BJ (cell line): ENCODE measurements around the gene UBN1. TPM values are rescaled to one million over a fixed set of nuclear protein-coding genes. Genes with fewer than 3 reads are reported as not detected.

Source experiments
- CTCF ChIA-PET: fragments of 350-600 bp; formaldehyde crosslinking; extraction: SDS; loops from one replicate; lab custom pipeline; 2021; ENCODE audit warnings: antibody characterized with exemption, inconsistent platforms; lab: Yijun Ruan, JAX
- POLR2A ChIA-PET: fragments of 300-600 bp; sonication (Branson Sonifier 250); formaldehyde crosslinking; extraction: SDS; loops from one replicate; lab custom pipeline; 2021; ENCODE audit warnings: antibody characterized with exemption; lab: Charles Lee
- DNase-seq: peaks from one replicate; pipeline ENCODE4 v3.0.0-alpha.2; 2011; ENCODE audit warnings: low read depth
- H3K27me3 ChIP-seq: 2 replicates; pipeline ENCODE4 v1.6.0; 2011; ENCODE audit warnings: low read length; ENCODE audit not compliant: control insufficient read depth, insufficient read depth
- H3K36me3 ChIP-seq: 2 replicates; pipeline ENCODE4 v1.5.1; 2011; ENCODE audit warnings: low read length; ENCODE audit not compliant: control insufficient read depth, insufficient read depth
- H3K4me3 ChIP-seq: 2 replicates; pipeline ENCODE4 v1.5.1; 2011; ENCODE audit warnings: low read depth, mild to moderate bottlenecking, control low read depth, low read length
- CTCF ChIP-seq: IDR thresholded peaks from 2 replicates; pipeline ENCODE4 v1.5.1; 2011; ENCODE audit warnings: low read depth, mild to moderate bottlenecking, control low read depth, inconsistent platforms, low read length, moderate library complexity; ENCODE audit not compliant: insufficient read depth
- polyA plus RNA-seq: library from polyadenylated mRNA; depleted of rRNA; stranded (reverse); fragments of >200 nt; gene quantifications from 2 replicates; pipeline ENCODE4 v1.2.3, GENCODE V29; 2011

Gene UBN1
- polyA plus RNA-seq, 1 experiment = 11.2 TPM

DNA sequence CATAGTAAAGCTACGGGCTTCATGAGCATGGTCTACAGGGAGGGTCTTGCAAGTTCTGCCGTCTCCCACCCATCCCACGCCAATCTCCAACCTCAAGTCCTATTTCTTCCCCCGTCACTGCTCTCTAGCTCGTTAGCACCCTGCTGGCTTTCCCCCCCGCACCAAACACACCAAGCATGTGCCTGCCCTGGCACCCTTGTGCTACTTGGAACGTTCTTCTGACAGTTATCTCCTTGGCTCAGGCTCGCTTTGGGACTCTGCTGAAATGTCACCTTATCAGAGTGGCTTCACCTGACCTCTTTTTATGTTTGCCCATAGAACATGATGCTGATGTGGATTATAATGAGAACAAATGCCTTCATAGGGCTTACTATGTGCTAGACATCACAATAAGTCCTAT lies 22.1 kb upstream of the UBN1 start:
- Histone ChIP-seq H3K27me3 (no peaks in the 10 kb centered on the region), H3K4me3 (no peak overlapping the region), H3K36me3 (peaks cover 34% of the 10 kb centered on the region)
- no peak for DNase-seq
- TF ChIP-seq CTCF = no peak
- ChIA-PET CTCF (interaction anchor here (0.8 kb wide), 1 partner anchor 15 kb away, joined by 3 read pairs; no protein-coding TSS in a partner anchor), POLR2A (no interaction called here)

- POLR2A ChIA-PET = no interaction called here
- CTCF ChIA-PET = interaction anchor here (1.0 to 1.7 kb wide), 2 partner anchors 10 to 15 kb away, joined by 3 read pairs; no protein-coding TSS in a partner anchor
- TF ChIP-seq CTCF = no peak
- no peaks in the 10 kb centered on the region for H3K27me3 ChIP-seq
- no peak overlapping the region for H3K4me3 ChIP-seq
- DNase-seq = no peak
- peaks cover 41% of the 10 kb centered on the region for H3K36me3 ChIP-seq
Observed at GRCh38 chr16:4826526-4826925, 20.8 kb upstream of the UBN1 start.

DNA sequence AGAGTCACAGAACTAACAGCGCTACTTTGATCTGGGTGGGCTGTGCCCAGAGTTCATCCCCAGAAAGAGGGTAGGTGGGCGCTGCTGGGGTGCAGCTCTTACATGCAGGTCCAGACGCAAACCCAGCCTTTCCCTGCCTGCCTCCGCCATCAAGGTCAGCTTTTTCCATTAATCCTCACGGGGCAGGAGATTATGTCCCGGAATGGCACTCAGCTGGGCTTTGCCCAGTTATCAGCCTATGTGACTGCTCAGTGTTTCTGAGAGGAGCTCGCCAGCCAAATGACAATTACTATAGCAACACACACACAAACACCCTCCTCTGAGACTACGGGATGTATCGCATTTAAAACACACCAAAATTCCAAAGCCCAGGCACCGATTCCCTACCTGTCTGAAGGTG lies 20.3 kb upstream of the UBN1 start:
- POLR2A ChIA-PET = no interaction called here
- H3K36me3 ChIP-seq = peaks cover 43% of the 10 kb centered on the region
- H3K4me3 ChIP-seq = no peak overlapping the region
- TF ChIP-seq CTCF = no peak
- no peaks in the 10 kb centered on the region for H3K27me3 ChIP-seq
- no peak for DNase-seq
- CTCF ChIA-PET = interaction anchor here (1.0 to 1.7 kb wide), 2 partner anchors 9 to 16 kb away, joined by 3 read pairs; no protein-coding TSS in a partner anchor

GRCh38 chr16:4828567-4829321 lies 18.5 kb upstream of the UBN1 start:
- H3K4me3 ChIP-seq = no peak overlapping the region
- peaks cover 45% of the 10 kb centered on the region for H3K36me3 ChIP-seq
- no peaks in the 10 kb centered on the region for H3K27me3 ChIP-seq
- ChIA-PET POLR2A (no interaction called here), CTCF (interaction anchor here (0.6 kb wide), 1 partner anchor 230 kb away, joined by 4 read pairs; no protein-coding TSS in a partner anchor)
- DNase-seq = peak; percentile 15
- TF ChIP-seq CTCF = no peak

GRCh38 chr16:4830408-4830807 lies 16.9 kb upstream of the UBN1 start:
- no peak for DNase-seq
- no peak for TF ChIP-seq CTCF
- CTCF ChIA-PET = interaction anchor here (0.5 to 1.0 kb wide), 3 partner anchors 12 to 15 kb away, joined by 3 to 4 read pairs (median 3); no protein-coding TSS in a partner anchor
- H3K27me3 ChIP-seq = no peaks in the 10 kb centered on the region
- POLR2A ChIA-PET = no interaction called here
- H3K4me3 ChIP-seq = no peak overlapping the region
- H3K36me3 ChIP-seq = peaks cover 39% of the 10 kb centered on the region
